ENCODE results near the gene DLGAP1. TPM values are rescaled to one million over a fixed set of nuclear protein-coding genes. Genes with fewer than 3 reads are reported as not detected.

DLGAP1 gene
- total RNA-seq, 1 experiment from 2014 or later: 0.39 TPM

DNA sequence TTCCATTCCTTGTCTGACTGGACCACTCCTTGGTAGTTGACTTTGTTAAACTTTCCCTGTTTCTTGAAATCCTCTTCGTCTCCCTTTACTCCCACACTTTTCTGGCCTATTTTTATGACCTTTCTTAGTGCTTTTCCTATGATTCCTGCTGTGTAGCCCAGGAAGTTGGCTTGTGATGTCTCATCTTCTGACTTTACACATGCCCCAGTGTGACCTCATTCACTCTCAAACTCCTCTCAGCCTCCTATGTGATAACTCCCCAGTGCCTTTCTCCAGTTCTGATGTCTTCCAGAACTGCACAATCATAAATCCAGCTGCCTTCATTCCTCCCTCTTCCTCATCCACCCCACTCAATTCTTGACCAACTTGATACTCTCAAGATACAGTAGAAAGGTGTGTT lies 597.6 kb downstream of the DLGAP1 start:
- Histone ChIP-seq H3K4me1 (ENCODE audit: control insufficient read depth in 1 of 2, insufficient read depth in 2 of 2, low read length in 2 of 2) (no peaks in the 10 kb centered on the region), H4K20me1 (ENCODE audit: insufficient read depth) (no peaks in the 10 kb centered on the region), H3K9me2 (ENCODE audit: insufficient read depth) (no peaks in the 10 kb centered on the region), H3K4me3 (replicated peaks in 1 of 2; ENCODE audit: low read depth in 1 of 2, low read length in 2 of 2) (no peak overlapping the region), H3K4me2 (ENCODE audit: low read length) (no peak overlapping the region), H2AFZ (ENCODE audit: low read depth, low read length, poor library complexity, severe bottlenecking) (no peak overlapping the region), H3K9ac (ENCODE audit: low read length) (no peak overlapping the region), H3K36me3 (ENCODE audit: control insufficient read depth in 1 of 2, insufficient read depth in 2 of 2, low read length in 2 of 2) (no peaks in the 10 kb centered on the region), H3K27ac (ENCODE audit: low read depth, low read length) (no peak overlapping the region), H3K79me2 (ENCODE audit: insufficient read depth, low read length) (no peaks in the 10 kb centered on the region), H3K9me3 (ENCODE audit: control insufficient read depth in 1 of 2, insufficient read depth in 1 of 2, low read depth in 1 of 2, low read length in 2 of 2) (no peaks in the 10 kb centered on the region), H3K27me3 (ENCODE audit: insufficient read depth, low read length) (no peaks in the 10 kb centered on the region)
- RAD21 ChIA-PET (ENCODE audit: low non-redundant PET in 1 of 2, low total read pairs in 2 of 2, uncharacterized antibody in 2 of 2, unreplicated experiment in 2 of 2): no interaction called here
- intact Hi-C loops (cut with micrococcal nuclease): no loop called here
- no TSS peak for BruUV-seq (replicated peaks)
- no peak for DNase-seq (ENCODE audit: low read depth, low spot score)
- CTCF ChIA-PET: no interaction called here
- TF ChIP-seq EZH2phosphoT487 (IDR thresholded peaks at IDR 0.05; ENCODE audit: borderline replicate concordance) (no peak), ZFX (IDR thresholded peaks at IDR 0.05) (no peak), EZH2 (IDR thresholded peaks at IDR 0.05) (no peak), ELF1 (IDR thresholded peaks at IDR 0.05; ENCODE audit: borderline replicate concordance, low read depth) (no peak), SRF (IDR thresholded peaks at IDR 0.05; ENCODE audit: low read depth) (no peak), POLR2AphosphoS5 (IDR thresholded peaks at IDR 0.05; ENCODE audit: low read depth, low read length) (no peak), CBX3 (IDR thresholded peaks at IDR 0.05; ENCODE audit: low read depth) (no peak)
- TF ChIP-seq, protein P1, sequence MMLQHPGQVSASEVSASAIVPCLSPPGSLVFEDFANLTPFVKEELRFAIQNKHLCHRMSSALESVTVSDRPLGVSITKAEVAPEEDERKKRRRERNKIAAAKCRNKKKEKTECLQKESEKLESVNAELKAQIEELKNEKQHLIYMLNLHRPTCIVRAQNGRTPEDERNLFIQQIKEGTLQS (IDR thresholded peaks at IDR 0.05): no peak
- POLR2A ChIA-PET: no interaction called here
- ATAC-seq: no peak

DNA sequence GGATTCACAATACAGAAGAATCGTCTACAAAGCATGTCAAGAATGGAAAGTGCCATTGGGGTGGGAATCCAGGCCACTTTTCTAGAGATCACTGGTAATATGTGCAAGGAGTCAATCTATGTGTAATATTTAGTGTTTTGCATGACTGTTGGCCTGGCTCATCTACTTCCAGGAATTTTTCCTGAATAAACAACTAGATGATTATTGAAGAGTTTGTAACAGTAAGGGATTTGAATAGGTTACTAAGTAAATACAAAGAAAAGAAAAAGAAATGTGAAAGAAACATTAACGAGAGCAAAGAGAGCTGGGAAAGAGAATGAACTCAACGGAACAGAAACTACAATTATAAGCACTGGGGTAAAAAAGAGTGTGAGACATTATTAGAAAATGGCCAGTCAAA lies 599.1 kb downstream of the DLGAP1 start:
- no peak overlapping the region for H3K9ac ChIP-seq (ENCODE audit: low read length)
- H3K4me1 ChIP-seq (ENCODE audit: control insufficient read depth in 1 of 2, insufficient read depth in 2 of 2, low read length in 2 of 2): no peaks in the 10 kb centered on the region
- H3K27ac ChIP-seq (ENCODE audit: low read depth, low read length): no peak overlapping the region
- BruUV-seq (replicated peaks): no TSS peak
- CTCF ChIA-PET: interaction anchor here (0.7 kb wide), 1 partner anchor 85 kb away, joined by 3 read pairs; no protein-coding TSS in a partner anchor
- H3K36me3 ChIP-seq (ENCODE audit: control insufficient read depth in 1 of 2, insufficient read depth in 2 of 2, low read length in 2 of 2): no peaks in the 10 kb centered on the region
- POLR2A ChIA-PET: no interaction called here
- no peaks in the 10 kb centered on the region for H3K9me3 ChIP-seq (ENCODE audit: control insufficient read depth in 1 of 2, insufficient read depth in 1 of 2, low read depth in 1 of 2, low read length in 2 of 2)
- RAD21 ChIA-PET (ENCODE audit: low non-redundant PET in 1 of 2, low total read pairs in 2 of 2, uncharacterized antibody in 2 of 2, unreplicated experiment in 2 of 2): no interaction called here
- TF ChIP-seq FOSL1 (IDR thresholded peaks at IDR 0.05; ENCODE audit: low read depth): no peak
- TF ChIP-seq, protein P1 (IDR thresholded peaks at IDR 0.05): no peak
- no peaks in the 10 kb centered on the region for H3K9me2 ChIP-seq (ENCODE audit: insufficient read depth)
- H3K4me2 ChIP-seq (ENCODE audit: low read length): no peak overlapping the region
- no peaks in the 10 kb centered on the region for H4K20me1 ChIP-seq (ENCODE audit: insufficient read depth)
- H3K79me2 ChIP-seq (ENCODE audit: insufficient read depth, low read length): no peaks in the 10 kb centered on the region
- H2AFZ ChIP-seq (ENCODE audit: low read depth, low read length, poor library complexity, severe bottlenecking): no peak overlapping the region
- H3K27me3 ChIP-seq (ENCODE audit: insufficient read depth, low read length): no peaks in the 10 kb centered on the region
- H3K4me3 ChIP-seq (replicated peaks in 1 of 2; ENCODE audit: low read depth in 1 of 2, low read length in 2 of 2): no peak overlapping the region
- DNase-seq (ENCODE audit: low read depth, low spot score) (no peak), ATAC-seq (no peak)
- intact Hi-C loops (cut with micrococcal nuclease): no loop called here

Data from HCT116 (cell line).